A549 (cell line): Measurements from ENCODE around the gene NHSL2. TPM values are rescaled to one million over a fixed set of nuclear protein-coding genes. Genes with fewer than 3 reads are reported as not detected.

Experiments
- ATAC-seq, 2 experiments: fragments of 200-7000 bp in 1 of 2; fragments of >200 bp in 1 of 2; cut with Nextera tagmentation in 1 of 2; cut with Tn5 transposase in 1 of 2; 3 replicates each; pipeline versions ENCODE4 v1.8.0 to v1.9.1; 2018 to 2020; ENCODE audit warnings: mild to moderate bottlenecking in 1 of 2, moderate library complexity in 1 of 2
- CTCF ChIA-PET: fragments of 300-600 bp; sonication (Branson Sonifier 250); formaldehyde crosslinking; extraction: SDS; loops from one replicate; lab custom pipeline; 2021; ENCODE audit warnings: antibody characterized with exemption, inconsistent platforms; lab: Yijun Ruan, JAX
- POLR2A ChIA-PET: fragments of 350-600 bp; formaldehyde crosslinking; extraction: SDS; loops from one replicate; lab custom pipeline; 2021; ENCODE audit warnings: antibody characterized with exemption, inconsistent platforms; lab: Yijun Ruan, JAX
- DNase-seq, 2 experiments: peaks; one replicate each; pipeline versions ENCODE4 v3.0.0 to v3.0.0-alpha.2; 2011 to 2016; ENCODE audit warnings: low read depth in 1 of 2, low spot score in 1 of 2
- FAIRE-seq: peaks from 2 replicates; lab custom pipeline; 2011; peaks lifted over from hg19 to GRCh38; lab: Jason Lieb, UNC
- H3K27ac ChIP-seq, 2 experiments: fragments of >200 bp; sonication (Bioruptor Twin); formaldehyde crosslinking; 3 replicates each; pipeline ENCODE4 v1.5.1; 2016 to 2017
- H3K4me1 ChIP-seq: fragments of >200 bp; sonication (Bioruptor Twin); formaldehyde crosslinking; 3 replicates; pipeline ENCODE4 v1.6.1; 2016
- H3K4me2 ChIP-seq: fragments of >200 bp; sonication (Bioruptor Twin); formaldehyde crosslinking; 3 replicates; pipeline ENCODE4 v1.6.1; 2016
- H3K4me3 ChIP-seq: fragments of >200 bp; sonication (Bioruptor Twin); formaldehyde crosslinking; 3 replicates; pipeline ENCODE4 v1.5.1; 2016
- H3K9me3 ChIP-seq: fragments of >200 bp; sonication (Bioruptor Twin); formaldehyde crosslinking; 3 replicates; pipeline ENCODE4 v1.6.1; 2016
- BHLHE40 ChIP-seq: IDR thresholded peaks from 2 replicates; pipeline ENCODE4 v1.6.1; 2012; ENCODE audit warnings: low read depth, low read length, inconsistent platforms
- CBX2 ChIP-seq: fragments of 200-600 bp; sonication (generic); IDR thresholded peaks from 2 replicates; pipeline ENCODE4 v1.6.1; 2016; ENCODE audit warnings: low read depth, mild to moderate bottlenecking, borderline replicate concordance
- CHD4 ChIP-seq: fragments of 200-600 bp; sonication (generic); IDR thresholded peaks from 2 replicates; pipeline ENCODE4 v1.6.1; 2016; ENCODE audit warnings: antibody characterized with exemption, mild to moderate bottlenecking, borderline replicate concordance
- EHF ChIP-seq: fragments of 250-450 bp; sonication (Bioruptor Pico); IDR thresholded peaks from 2 replicates; pipeline ENCODE4 v1.5.0; 2020; ENCODE audit warnings: mild to moderate bottlenecking
- EP300 ChIP-seq, 2 experiments: fragments of >200 bp; sonication (Bioruptor Twin); formaldehyde crosslinking; IDR thresholded peaks; 2 replicates in 1 of 2; 3 replicates in 1 of 2; pipeline ENCODE4 v1.6.1; 2016 to 2017
- ESRRA ChIP-seq: fragments of 150-350 bp; IDR thresholded peaks from 2 replicates; pipeline ENCODE4 v1.6.1; 2014; ENCODE audit warnings: mild to moderate bottlenecking, low read length, borderline replicate concordance
- HES2 ChIP-seq: fragments of >200 bp; sonication (Bioruptor Twin); formaldehyde crosslinking; IDR thresholded peaks from 2 replicates; pipeline ENCODE4 v1.6.1; 2016
- JUNB ChIP-seq: fragments of >200 bp; sonication (Bioruptor Twin); formaldehyde crosslinking; IDR thresholded peaks from 2 replicates; pipeline ENCODE4 v1.6.1; 2016
- MAFK ChIP-seq: fragments of 450-650 bp; IDR thresholded peaks from 2 replicates; pipeline ENCODE4 v1.6.1; 2014; ENCODE audit not compliant: partially characterized antibody
- MAX ChIP-seq: IDR thresholded peaks from 2 replicates; pipeline ENCODE4 v1.6.1; 2012
- NPAS2 ChIP-seq: fragments of 250-450 bp; sonication (Bioruptor Pico); IDR thresholded peaks from 2 replicates; pipeline ENCODE4 v1.8.0; 2022; ENCODE audit warnings: mild to moderate bottlenecking, moderate library complexity, borderline replicate concordance
- NR3C1 ChIP-seq: fragments of >200 bp; sonication (Bioruptor Twin); formaldehyde crosslinking; IDR thresholded peaks from 3 replicates; pipeline ENCODE4 v1.6.1; 2017
- PBX3 ChIP-seq: IDR thresholded peaks from 2 replicates; pipeline ENCODE4 v1.6.1; 2012
- POLR2A ChIP-seq: IDR thresholded peaks from 2 replicates; pipeline ENCODE4 v1.6.1; 2012; ENCODE audit warnings: mild to moderate bottlenecking, low read length
- POLR2AphosphoS2 ChIP-seq: conservative IDR thresholded peaks from 2 replicates; pipeline ENCODE4 v1.6.1; 2012; ENCODE audit warnings: low read length, improper control_type of control experiment, inconsistent platforms
- RAD21 ChIP-seq, 2 experiments: fragments of >200 bp in 1 of 2; sonication (Bioruptor Twin) in 1 of 2; formaldehyde crosslinking in 1 of 2; IDR thresholded peaks in 1 of 2; conservative IDR thresholded peaks in 1 of 2; 2 replicates in 1 of 2; 3 replicates in 1 of 2; pipeline ENCODE4 v1.6.1; 2012 to 2018; ENCODE audit warnings: inconsistent platforms in 1 of 2
- RARB ChIP-seq: fragments of 250-450 bp; sonication (Bioruptor Pico); IDR thresholded peaks from 2 replicates; pipeline ENCODE4 v1.8.0; 2021; ENCODE audit warnings: mild to moderate bottlenecking, moderate library complexity
- RCOR1 ChIP-seq: fragments of 150-350 bp; IDR thresholded peaks from 2 replicates; pipeline ENCODE4 v1.6.1; 2014; ENCODE audit warnings: antibody characterized with exemption, low read length, low read depth
- RFX5 ChIP-seq: fragments of 450-650 bp; IDR thresholded peaks from 2 replicates; pipeline ENCODE4 v1.7.1; 2014; ENCODE audit warnings: antibody characterized with exemption, mild to moderate bottlenecking, moderate library complexity
- RNF2 ChIP-seq: fragments of 200-600 bp; sonication (generic); IDR thresholded peaks from 2 replicates; pipeline ENCODE4 v1.6.1; 2016; ENCODE audit warnings: low read depth, mild to moderate bottlenecking, antibody characterized with exemption, moderate library complexity, borderline replicate concordance
- SMC3 ChIP-seq: fragments of >200 bp; sonication (Bioruptor Twin); formaldehyde crosslinking; IDR thresholded peaks from 3 replicates; pipeline ENCODE4 v1.6.1; 2018; ENCODE audit warnings: inconsistent platforms
- ZC3H11A ChIP-seq: fragments of 450-650 bp; IDR thresholded peaks from 2 replicates; pipeline ENCODE4 v1.6.1; 2014; ENCODE audit warnings: antibody characterized with exemption, mild to moderate bottlenecking
- ZNF302 ChIP-seq: fragments of 250-450 bp; sonication (Bioruptor Pico); IDR thresholded peaks from 2 replicates; pipeline ENCODE4 v1.9.0; 2021; ENCODE audit warnings: inconsistent platforms, mild to moderate bottlenecking, moderate library complexity
- ZSCAN20 ChIP-seq: fragments of 250-450 bp; sonication (Bioruptor Pico); IDR thresholded peaks from 2 replicates; pipeline ENCODE4 v1.8.0; 2022; ENCODE audit warnings: mild to moderate bottlenecking, moderate library complexity
- WGBS: methylation state at CpG from one replicate; pipeline ENCODE4 v1.1.6; 2017; ENCODE audit errors: missing lambda C conversion rate; 5-methylcytosine and 5-hydroxymethylcytosine counted together
- polyA plus RNA-seq, 4 experiments: library from polyadenylated mRNA; depleted of rRNA in 3 of 4; stranded (reverse); fragments of >200 nt; fragmentation: RNase III in 1 of 4; extraction: RNeasy Plus Mini Kit Qiagen cat#74134 plus additional on column Dnase treatment in 1 of 4; gene quantifications; 2 replicates in 3 of 4; 3 replicates in 1 of 4; pipeline ENCODE4 v1.2.3, GENCODE V29; 2011 to 2017
- TF ChIP-seq, protein P1 (sequence below): fragments of 250-450 bp; sonication (Bioruptor Pico); IDR thresholded peaks from 2 replicates; pipeline ENCODE4 v1.5.0; 2021; ENCODE audit warnings: mild to moderate bottlenecking, moderate library complexity, borderline replicate concordance
- TF ChIP-seq, protein P2 (sequence below): fragments of 250-450 bp; sonication (Bioruptor Pico); IDR thresholded peaks from 2 replicates; pipeline ENCODE4 v1.5.0; 2020; ENCODE audit warnings: low read depth, mild to moderate bottlenecking, moderate library complexity
- TF ChIP-seq, protein P3 (sequence below): fragments of 150-350 bp; IDR thresholded peaks from 2 replicates; pipeline ENCODE4 v1.6.1; 2014; ENCODE audit warnings: low read depth, mild to moderate bottlenecking, low read length

Gene NHSL2
- polyA plus RNA-seq, 2 of the 4 experiments (the other 2 are of a cell fraction) = 0.26 to 0.48 TPM

GRCh38 chrX:72005046-72005445 lies 94.4 kb downstream of the NHSL2 start:
- DNase-seq = no peak
- Histone ChIP-seq H3K9me3 (no peaks in the 10 kb centered on the region), H3K27ac (no peak overlapping the region), H3K4me3 (no peak overlapping the region), H3K4me1 (0 out of 3 replicates have a peak, but pooled peaks cover 4% of the 10 kb centered on the region), H3K4me2 (no peak overlapping the region)
- 93% methylated on average over 2 of the region's 2 CpGs for WGBS
- POLR2A ChIA-PET = no interaction called here
- CTCF ChIA-PET = interaction anchor here (0.6 to 5.9 kb wide), 7 partner anchors 14 to 123 kb away, joined by 3 to 39 read pairs (median 4); partner anchors contain the start of gene NHSL2
- no peak for FAIRE-seq
- TF ChIP-seq NR3C1 (no peak), CHD4 (no peak), POLR2A (no peak), NPAS2 (CRISPR knock-in tag) (no peak), PBX3 (no peak), POLR2AphosphoS2 (no peak), JUNB (no peak), RFX5 (no peak)
- no peak for ATAC-seq

- POLR2A ChIA-PET = no interaction called here
Measured at GRCh38 chrX:72006461-72006860, 95.8 kb downstream of the NHSL2 start.

GRCh38 chrX:72009731-72010130 lies 99.1 kb downstream of the NHSL2 start:
- POLR2A ChIA-PET = no interaction called here
- Histone ChIP-seq H3K9me3 (no peaks in the 10 kb centered on the region), H3K4me1 (no peaks in the 10 kb centered on the region), H3K4me3 (no peak overlapping the region), H3K27ac (no peak overlapping the region), H3K4me2 (no peak overlapping the region)
- WGBS = 82% methylated on average over 2 of the region's 2 CpGs
- TF ChIP-seq RARB (CRISPR knock-in tag) (no peak), ZSCAN20 (CRISPR knock-in tag) (no peak), SMC3 (no peak), MAFK (no peak), RNF2 (no peak), ESRRA (no peak), BHLHE40 (no peak), EHF (CRISPR knock-in tag) (no peak), RCOR1 (no peak), CBX2 (no peak), ZNF302 (CRISPR knock-in tag) (no peak), MAX (no peak)
- TF ChIP-seq, protein P1, sequence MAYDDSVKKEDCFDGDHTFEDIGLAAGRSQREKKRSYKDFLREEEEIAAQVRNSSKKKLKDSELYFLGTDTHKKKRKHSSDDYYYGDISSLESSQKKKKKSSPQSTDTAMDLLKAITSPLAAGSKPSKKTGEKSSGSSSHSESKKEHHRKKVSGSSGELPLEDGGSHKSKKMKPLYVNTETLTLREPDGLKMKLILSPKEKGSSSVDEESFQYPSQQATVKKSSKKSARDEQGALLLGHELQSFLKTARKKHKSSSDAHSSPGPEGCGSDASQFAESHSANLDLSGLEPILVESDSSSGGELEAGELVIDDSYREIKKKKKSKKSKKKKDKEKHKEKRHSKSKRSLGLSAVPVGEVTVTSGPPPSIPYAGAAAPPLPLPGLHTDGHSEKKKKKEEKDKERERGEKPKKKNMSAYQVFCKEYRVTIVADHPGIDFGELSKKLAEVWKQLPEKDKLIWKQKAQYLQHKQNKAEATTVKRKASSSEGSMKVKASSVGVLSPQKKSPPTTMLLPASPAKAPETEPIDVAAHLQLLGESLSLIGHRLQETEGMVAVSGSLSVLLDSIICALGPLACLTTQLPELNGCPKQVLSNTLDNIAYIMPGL (CRISPR knock-in tag) = no peak
- TF ChIP-seq, protein P2, sequence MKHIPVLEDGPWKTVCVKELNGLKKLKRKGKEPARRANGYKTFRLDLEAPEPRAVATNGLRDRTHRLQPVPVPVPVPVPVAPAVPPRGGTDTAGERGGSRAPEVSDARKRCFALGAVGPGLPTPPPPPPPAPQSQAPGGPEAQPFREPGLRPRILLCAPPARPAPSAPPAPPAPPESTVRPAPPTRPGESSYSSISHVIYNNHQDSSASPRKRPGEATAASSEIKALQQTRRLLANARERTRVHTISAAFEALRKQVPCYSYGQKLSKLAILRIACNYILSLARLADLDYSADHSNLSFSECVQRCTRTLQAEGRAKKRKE (CRISPR knock-in tag) = no peak
- TF ChIP-seq, protein P3, sequence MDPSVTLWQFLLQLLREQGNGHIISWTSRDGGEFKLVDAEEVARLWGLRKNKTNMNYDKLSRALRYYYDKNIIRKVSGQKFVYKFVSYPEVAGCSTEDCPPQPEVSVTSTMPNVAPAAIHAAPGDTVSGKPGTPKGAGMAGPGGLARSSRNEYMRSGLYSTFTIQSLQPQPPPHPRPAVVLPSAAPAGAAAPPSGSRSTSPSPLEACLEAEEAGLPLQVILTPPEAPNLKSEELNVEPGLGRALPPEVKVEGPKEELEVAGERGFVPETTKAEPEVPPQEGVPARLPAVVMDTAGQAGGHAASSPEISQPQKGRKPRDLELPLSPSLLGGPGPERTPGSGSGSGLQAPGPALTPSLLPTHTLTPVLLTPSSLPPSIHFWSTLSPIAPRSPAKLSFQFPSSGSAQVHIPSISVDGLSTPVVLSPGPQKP = no peak
- DNase-seq (no peak), FAIRE-seq (no peak), ATAC-seq (no peak)
- CTCF ChIA-PET = interaction anchor here (1.3 to 1.5 kb wide), 2 partner anchors 8 to 11 kb away, joined by 6 read pairs; no protein-coding TSS in a partner anchor

More at GRCh38 chrX:72006461-72006860, 95.8 kb downstream of the NHSL2 start:
- no peak for DNase-seq
- WGBS = 100% methylated on average over 1 of the region's 4 CpGs
- no peak for FAIRE-seq
- no peak overlapping the region for H3K4me3 ChIP-seq
- H3K9me3 ChIP-seq = no peaks in the 10 kb centered on the region
- H3K4me1 ChIP-seq = 0 out of 3 replicates have a peak, but pooled peaks cover 4% of the 10 kb centered on the region
- TF ChIP-seq RFX5 = no peak
- no peak for TF ChIP-seq EP300 (IDR thresholded peaks at IDR 0.05)
- no peak for TF ChIP-seq HES2
- no peak for TF ChIP-seq RAD21 (conservative IDR thresholded peaks at IDR 0.05 in 1 of 2, IDR thresholded peaks at IDR 0.05 in 1 of 2)
- TF ChIP-seq ZC3H11A = no peak
- no peak overlapping the region for H3K4me2 ChIP-seq
- ATAC-seq = no peak
- no peak overlapping the region for H3K27ac ChIP-seq
- CTCF ChIA-PET = interaction anchor here (0.6 to 5.9 kb wide), 3 partner anchors 12 to 775 kb away, joined by 4 to 39 read pairs (median 31); partner anchors contain the start of gene NHSL2
